Activated B cell treated with CpG ODN at 0.5 μM for 24 hours (primary cell): ENCODE data around the gene LIAS. TPM values are rescaled to one million over a fixed set of nuclear protein-coding genes. Genes with fewer than 3 reads are reported as not detected.
"Not testable (repeated sequence)": the region's sequence is repeated elsewhere in the genome, so short reads cannot be mapped to it uniquely, and the experiment has no call there.

Source experiments
- ATAC-seq: fragments of 200-7000 bp; cut with Tn5 transposase; one replicate; pipeline ENCODE4 v1.10.0; 2021; ENCODE audit warnings: low read depth, mild to moderate bottlenecking, moderate library complexity
- CTCF ChIA-PET: fragments of 350-600 bp; sonication (Branson Sonifier 250); formaldehyde crosslinking; loops from one replicate; lab custom pipeline; 2021; ENCODE audit warnings: antibody characterized with exemption; lab: Charles Lee
- POLR2A ChIA-PET: fragments of 350-600 bp; sonication (Branson Sonifier 250); formaldehyde crosslinking; loops from one replicate; lab custom pipeline; 2021; ENCODE audit warnings: antibody characterized with exemption; lab: Charles Lee
- DNase-seq: peaks from one replicate; pipeline ENCODE4 v3.0.0; 2022
- H3K27ac Mint-ChIP-seq: one replicate; pipeline ENCODE4 v1.8.0; 2020; ENCODE audit warnings: mixed read lengths
- H3K27me3 Mint-ChIP-seq: one replicate; pipeline ENCODE4 v1.8.0; 2021; ENCODE audit warnings: mixed read lengths
- H3K36me3 Mint-ChIP-seq: one replicate; pipeline ENCODE4 v1.8.0; 2021; ENCODE audit warnings: low read depth, mixed read lengths
- H3K4me1 Mint-ChIP-seq: one replicate; pipeline ENCODE4 v1.8.0; 2021; ENCODE audit warnings: mixed read lengths
- H3K4me3 Mint-ChIP-seq: one replicate; pipeline ENCODE4 v1.8.0; 2020; ENCODE audit warnings: mild to moderate bottlenecking, mixed read lengths
- H3K9me3 Mint-ChIP-seq: one replicate; pipeline ENCODE4 v1.8.0; 2020; ENCODE audit warnings: mixed read lengths
- intact Hi-C: fragments of 100-400 bp; cut with micrococcal nuclease; formaldehyde crosslinking; loops from one replicate; pipeline ENCODE4 v1.15.1; 2024
- total RNA-seq: library from RNA; stranded (reverse); gene quantifications from 2 replicates; pipeline ENCODE4 v1.2.3, GENCODE V29; 2022
- TF ChIP-seq, protein P1 (sequence below): fragments of 200-600 bp; IDR thresholded peaks from one replicate; pipeline ENCODE4 v1.8.0; 2022; ENCODE audit warnings: antibody characterized with exemption, mild to moderate bottlenecking

The LIAS gene
- total RNA-seq = 19.5 and 20.5 TPM in 2 replicates

- DNase-seq = peak; percentile 90
- H3K27ac Mint-ChIP-seq = peak within 1 kb of the TSS; percentile 98
- peaks cover 36% of the 10 kb centered on the region for H3K4me1 Mint-ChIP-seq
- POLR2A ChIA-PET = interaction anchor here (0.6 to 5.6 kb wide), 35 partner anchors 9 to 1147 kb away, joined by 3 to 94 read pairs (median 4); partner anchors contain the start of genes RFC1, SMIM14, UBE2K and UGDH
- TF ChIP-seq, protein P1, sequence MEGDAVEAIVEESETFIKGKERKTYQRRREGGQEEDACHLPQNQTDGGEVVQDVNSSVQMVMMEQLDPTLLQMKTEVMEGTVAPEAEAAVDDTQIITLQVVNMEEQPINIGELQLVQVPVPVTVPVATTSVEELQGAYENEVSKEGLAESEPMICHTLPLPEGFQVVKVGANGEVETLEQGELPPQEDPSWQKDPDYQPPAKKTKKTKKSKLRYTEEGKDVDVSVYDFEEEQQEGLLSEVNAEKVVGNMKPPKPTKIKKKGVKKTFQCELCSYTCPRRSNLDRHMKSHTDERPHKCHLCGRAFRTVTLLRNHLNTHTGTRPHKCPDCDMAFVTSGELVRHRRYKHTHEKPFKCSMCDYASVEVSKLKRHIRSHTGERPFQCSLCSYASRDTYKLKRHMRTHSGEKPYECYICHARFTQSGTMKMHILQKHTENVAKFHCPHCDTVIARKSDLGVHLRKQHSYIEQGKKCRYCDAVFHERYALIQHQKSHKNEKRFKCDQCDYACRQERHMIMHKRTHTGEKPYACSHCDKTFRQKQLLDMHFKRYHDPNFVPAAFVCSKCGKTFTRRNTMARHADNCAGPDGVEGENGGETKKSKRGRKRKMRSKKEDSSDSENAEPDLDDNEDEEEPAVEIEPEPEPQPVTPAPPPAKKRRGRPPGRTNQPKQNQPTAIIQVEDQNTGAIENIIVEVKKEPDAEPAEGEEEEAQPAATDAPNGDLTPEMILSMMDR = no peak
- H3K27me3 Mint-ChIP-seq = no peaks in the 10 kb centered on the region
- CTCF ChIA-PET = interaction anchor here (1.1 to 2.2 kb wide), 3 partner anchors 11 to 520 kb away, joined by 3 to 9 read pairs (median 8); no protein-coding TSS in a partner anchor
- H3K36me3 Mint-ChIP-seq = peaks cover 66% of the 10 kb centered on the region
- ATAC-seq = peak; percentile 81
- H3K4me3 Mint-ChIP-seq = peak within 1 kb of the TSS; percentile 97
- intact Hi-C loops = loop anchor here (1.0 to 10.0 kb wide), 10 partner anchors 11 to 846 kb away; partner anchors contain the start of genes KLF3, N4BP2, PDS5A and SMIM14
- no peaks in the 10 kb centered on the region for H3K9me3 Mint-ChIP-seq
These were observed at the start of gene LIAS, which contains the start of gene RPL9 for GRCh38 chr4:39458505-39459300. Gene LIAS, plus strand, starts transcription at chr4:39459056. Its CDS starts 62 bp downstream, at chr4:39459118. Gene RPL9, minus strand, starts transcription at chr4:39458922. Its CDS starts 483 bp downstream, at chr4:39458439.

DNA sequence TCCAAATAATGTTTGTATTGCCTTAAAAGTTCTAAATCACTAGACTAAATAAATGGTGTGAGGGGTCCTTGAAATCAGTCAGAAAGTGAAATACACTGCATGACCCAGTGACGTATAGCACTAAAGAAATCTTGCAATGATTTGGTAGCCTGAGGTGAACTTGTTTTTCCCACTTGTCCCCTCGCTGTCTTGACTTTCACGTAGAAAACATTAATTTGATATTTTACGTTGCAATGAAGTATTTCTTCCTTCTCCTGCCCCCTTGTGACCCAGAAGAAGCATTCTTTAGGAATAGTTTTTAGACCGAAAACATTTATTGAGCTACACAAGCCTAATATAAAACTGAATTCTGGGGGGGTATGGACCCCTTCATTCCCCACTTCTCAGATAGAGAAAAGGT lies 48.4 kb upstream of the LIAS start:
- TF ChIP-seq, protein P1 = no peak
- H3K4me1 Mint-ChIP-seq = no peaks in the 10 kb centered on the region
- ChIA-PET POLR2A (no interaction called here), CTCF (interaction anchor here (1.0 to 1.4 kb wide), 2 partner anchors 507 to 509 kb away, joined by 4 read pairs; no protein-coding TSS in a partner anchor)
- H3K27me3 Mint-ChIP-seq = peaks cover 3% of the 10 kb centered on the region
- no peak overlapping the region for H3K27ac Mint-ChIP-seq
- H3K36me3 Mint-ChIP-seq = no peaks in the 10 kb centered on the region
- ATAC-seq (no peak), DNase-seq (no peak)
- H3K9me3 Mint-ChIP-seq = no peaks in the 10 kb centered on the region
- intact Hi-C loops = loop anchor here (10.0 kb wide), 1 partner anchor 506 kb away; no protein-coding TSS in a partner anchor
- no peak overlapping the region for H3K4me3 Mint-ChIP-seq

DNA sequence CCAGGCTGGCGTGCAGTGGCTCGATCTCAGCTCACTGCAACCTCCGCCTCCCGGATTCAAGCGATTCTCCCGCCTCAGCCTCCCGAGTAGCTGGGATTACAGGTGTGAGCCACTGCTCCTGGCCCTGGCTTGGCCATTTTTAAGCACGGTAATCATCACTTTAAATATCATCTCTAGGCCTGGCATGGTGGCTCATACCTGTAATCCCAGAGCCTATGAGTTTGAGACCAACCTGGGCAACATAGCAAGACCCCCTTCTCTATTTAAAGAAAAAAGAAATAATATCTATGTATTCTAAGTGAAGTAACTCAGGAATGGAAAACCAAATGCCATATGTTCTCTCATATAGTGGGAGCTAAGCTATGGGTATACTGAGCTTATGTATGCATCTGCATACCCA lies 47.3 kb upstream of the LIAS start:
- H3K9me3 Mint-ChIP-seq, H3K4me3 Mint-ChIP-seq, H3K36me3 Mint-ChIP-seq, DNase-seq, H3K4me1 Mint-ChIP-seq, H3K27me3 Mint-ChIP-seq, POLR2A ChIA-PET, H3K27ac Mint-ChIP-seq, ATAC-seq: not testable (repeated sequence)
- intact Hi-C loops = loop anchor here (10.0 kb wide), 1 partner anchor 507 kb away; no protein-coding TSS in a partner anchor
- CTCF ChIA-PET = interaction anchor here (1.4 kb wide), 1 partner anchor 510 kb away, joined by 4 read pairs; no protein-coding TSS in a partner anchor

GRCh38 chr4:39415678-39416283 lies 43.1 kb upstream of the LIAS start:
- intact Hi-C loops = loop anchor here (10.0 kb wide), 1 partner anchor 511 kb away; no protein-coding TSS in a partner anchor
- DNase-seq (no peak), ATAC-seq (no peak)
- TF ChIP-seq, protein P1 = no peak
- Mint-ChIP-seq H3K4me3 (no peak overlapping the region), H3K27me3 (no peaks in the 10 kb centered on the region), H3K27ac (no peak overlapping the region), H3K4me1 (no peaks in the 10 kb centered on the region), H3K36me3 (no peaks in the 10 kb centered on the region), H3K9me3 (no peaks in the 10 kb centered on the region)
- POLR2A ChIA-PET = no interaction called here
- CTCF ChIA-PET = no interaction called here

- H3K4me1 Mint-ChIP-seq = no peaks in the 10 kb centered on the region
- TF ChIP-seq, protein P1 = no peak
- H3K36me3 Mint-ChIP-seq = no peaks in the 10 kb centered on the region
- H3K4me3 Mint-ChIP-seq = no peak overlapping the region
- H3K27ac Mint-ChIP-seq = no peak overlapping the region
- intact Hi-C loops = no loop called here
- no peaks in the 10 kb centered on the region for H3K9me3 Mint-ChIP-seq
- no peak for DNase-seq
- H3K27me3 Mint-ChIP-seq = no peaks in the 10 kb centered on the region
- ChIA-PET POLR2A (no interaction called here), CTCF (no interaction called here)
- ATAC-seq = no peak
These were observed 36.6 kb upstream of the LIAS start for GRCh38 chr4:39422247-39422646.

GRCh38 chr4:39425297-39425696 lies 33.6 kb upstream of the LIAS start:
- H3K27me3 Mint-ChIP-seq, ATAC-seq, H3K4me1 Mint-ChIP-seq, intact Hi-C loops, H3K36me3 Mint-ChIP-seq, H3K27ac Mint-ChIP-seq, POLR2A ChIA-PET, DNase-seq, CTCF ChIA-PET, H3K9me3 Mint-ChIP-seq, H3K4me3 Mint-ChIP-seq: not testable (repeated sequence)
